ENCODE results near the gene TLR7.

The TLR7 gene

DNA sequence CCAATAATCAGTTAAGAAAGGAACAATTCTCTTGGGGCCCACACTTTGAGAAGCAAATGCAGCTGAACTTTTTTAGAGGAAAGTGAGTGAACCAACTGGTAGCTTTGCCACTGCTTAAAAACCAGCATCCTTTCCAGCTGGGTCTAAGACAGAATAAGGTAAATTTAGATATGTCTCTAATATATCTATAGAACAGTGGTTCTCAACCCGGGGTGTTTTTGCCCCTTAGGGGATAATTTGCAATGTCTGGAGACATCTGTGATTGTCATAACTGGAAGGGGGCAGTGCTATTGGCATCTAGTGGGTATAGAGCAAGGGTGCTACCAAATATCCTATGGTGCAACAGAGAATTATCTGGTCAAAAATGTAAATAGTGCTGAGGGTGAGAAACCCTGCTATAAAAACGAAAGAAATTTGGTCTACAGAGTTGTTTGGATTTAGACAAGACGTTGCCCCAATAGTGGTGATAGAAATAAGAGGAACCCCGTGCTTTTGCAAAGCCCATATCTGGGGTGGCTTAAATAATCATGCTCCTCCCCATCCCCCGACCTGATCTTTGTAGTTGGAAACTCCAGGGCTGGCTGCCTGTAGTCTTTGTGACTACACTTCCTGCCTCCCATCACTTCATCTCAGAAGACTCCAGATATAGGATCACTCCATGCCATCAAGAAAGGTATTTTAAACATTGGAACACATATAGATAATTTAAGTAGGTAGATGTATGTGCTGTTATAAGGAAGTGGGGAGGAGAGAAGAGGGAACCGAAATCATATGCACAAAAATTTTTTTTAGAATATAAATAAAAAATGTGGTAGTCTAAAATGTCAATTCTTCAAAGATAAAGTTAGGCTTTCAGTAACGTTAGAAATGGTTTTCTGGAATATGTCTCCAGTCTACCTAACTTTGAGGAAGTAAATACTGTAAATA lies at the start of gene TLR7:
Gene TLR7, plus strand, starts transcription at position 622 of the 927 bp plus-strand sequence. CDS start 507 bp downstream, outside the sequence.
- DNase-seq: no peak

DNA sequence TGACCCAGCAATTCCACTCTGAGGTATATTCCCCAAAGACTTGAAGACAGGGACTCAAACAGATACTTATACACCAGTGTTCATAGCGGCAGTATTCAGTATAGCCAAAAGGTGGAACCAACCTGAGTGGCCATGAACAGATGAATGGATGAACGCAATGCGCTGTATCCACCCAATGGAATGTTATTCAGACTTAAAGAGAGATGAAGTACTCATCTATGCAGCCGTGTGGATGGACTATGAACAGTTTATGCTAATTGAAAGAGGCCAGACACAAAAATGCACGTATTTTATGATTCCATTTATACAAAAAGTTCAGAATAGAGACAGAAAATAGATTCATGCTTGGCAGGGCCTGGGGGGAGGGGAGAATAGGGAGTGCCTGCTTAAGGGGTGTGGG lies 49.3 kb upstream of the TLR7 start:
- no peak for DNase-seq

DNA sequence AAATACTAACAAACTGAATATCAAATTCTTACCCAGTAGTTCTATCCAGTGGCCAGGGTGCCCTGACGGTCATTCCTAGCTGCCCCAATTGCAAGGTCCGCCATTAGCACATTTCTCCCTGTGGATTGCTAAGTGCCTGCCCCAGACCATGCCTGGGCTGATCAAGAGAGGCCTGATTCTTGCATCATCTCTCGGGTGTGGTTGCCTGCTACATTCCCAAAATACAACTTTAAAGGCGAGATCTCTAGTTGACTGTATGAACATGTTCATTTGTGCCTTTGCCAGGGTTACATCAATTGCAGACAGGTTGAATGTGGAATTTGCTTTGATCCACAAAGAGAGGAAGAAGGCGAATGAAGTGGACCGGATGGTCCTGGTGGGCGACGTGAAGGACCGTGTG lies 47.6 kb upstream of the TLR7 start:
- no peak for DNase-seq

DNA sequence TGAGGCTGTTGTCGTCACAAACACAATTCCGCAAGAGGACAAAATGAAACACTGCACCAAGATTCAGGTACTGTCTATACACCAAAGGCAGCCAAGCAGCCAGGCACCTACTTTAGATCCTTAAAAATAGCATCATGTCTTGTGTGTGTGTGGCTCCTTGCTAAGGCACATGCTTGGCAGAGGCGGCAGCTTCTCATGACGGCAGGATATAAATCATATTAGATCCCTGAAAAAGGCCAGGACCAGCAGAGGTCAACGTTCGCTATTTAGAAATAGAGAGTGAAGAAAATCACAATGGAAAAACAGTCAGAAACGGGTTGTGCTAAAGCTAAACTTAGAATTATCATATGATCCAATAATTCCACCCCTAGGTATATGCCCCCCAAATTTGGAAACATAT lies 46.1 kb upstream of the TLR7 start:
- DNase-seq: no peak

DNA sequence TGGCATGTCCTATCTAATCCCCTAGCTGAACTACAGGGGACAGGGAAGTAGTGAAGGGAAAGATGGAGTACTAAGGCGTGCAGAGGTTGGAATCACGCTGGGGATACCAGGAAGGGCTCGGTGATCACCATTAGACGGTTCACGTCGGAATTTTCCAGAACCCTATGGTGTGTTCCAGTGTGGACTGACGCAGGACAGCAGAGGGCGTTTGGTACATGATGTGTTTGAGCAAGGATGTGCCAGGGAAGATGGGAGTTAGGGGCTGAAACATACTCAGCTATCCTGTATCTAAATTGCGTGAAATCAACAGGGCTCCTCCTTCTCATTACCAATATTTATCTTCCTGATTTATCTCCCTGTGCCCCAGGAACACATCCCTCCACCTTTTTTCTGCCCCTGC lies 41.9 kb upstream of the TLR7 start:
- no peak for DNase-seq

DNA sequence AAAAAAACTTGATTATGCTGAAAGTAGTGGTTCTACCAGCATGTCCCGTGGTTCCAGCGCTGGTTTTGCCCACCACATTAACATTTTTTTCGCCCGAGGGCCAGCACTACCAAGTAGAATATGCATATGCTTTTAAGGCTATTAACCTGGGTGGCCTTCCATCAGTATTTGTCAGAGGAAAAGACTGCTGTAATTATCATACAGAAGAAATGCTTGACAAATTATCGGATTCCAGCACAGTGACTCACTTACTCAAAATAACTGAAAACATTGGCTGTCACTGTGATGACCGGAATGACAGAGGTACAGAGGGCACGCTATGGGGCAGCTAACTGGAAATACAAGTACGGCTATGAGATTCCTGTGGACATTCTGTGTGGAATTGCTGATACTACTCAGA lies 41.1 kb upstream of the TLR7 start:
- DNase-seq: no peak

DNA sequence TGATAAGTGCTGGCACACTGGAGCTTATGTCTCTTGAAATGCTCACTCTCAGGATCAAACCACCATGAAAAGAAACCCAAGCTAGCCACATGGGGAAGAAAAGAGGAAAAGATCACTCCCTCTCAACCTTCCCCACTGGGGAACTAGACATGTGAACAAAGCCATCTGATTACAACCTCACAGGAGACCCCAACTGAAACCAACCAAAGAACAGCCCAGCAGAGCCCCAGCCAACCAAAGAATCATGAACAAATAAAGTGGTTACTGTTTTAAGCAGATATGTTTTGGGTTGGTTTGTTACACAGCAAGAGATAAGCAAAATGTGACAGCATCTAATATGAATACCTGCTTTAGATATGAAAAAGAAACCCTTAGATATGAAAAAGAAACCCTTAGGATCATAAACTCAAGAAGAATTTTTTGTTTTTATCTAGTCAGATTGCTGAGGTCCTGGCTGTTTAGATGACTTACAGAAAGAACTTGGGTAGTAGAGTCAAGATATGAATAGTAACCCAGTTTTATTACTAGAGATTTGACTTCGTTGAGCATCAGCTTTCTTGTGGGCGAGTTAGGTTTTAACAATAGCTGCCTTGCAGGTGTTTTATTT lies 23.7 kb upstream of the TLR7 start:
- no peak for DNase-seq

DNA sequence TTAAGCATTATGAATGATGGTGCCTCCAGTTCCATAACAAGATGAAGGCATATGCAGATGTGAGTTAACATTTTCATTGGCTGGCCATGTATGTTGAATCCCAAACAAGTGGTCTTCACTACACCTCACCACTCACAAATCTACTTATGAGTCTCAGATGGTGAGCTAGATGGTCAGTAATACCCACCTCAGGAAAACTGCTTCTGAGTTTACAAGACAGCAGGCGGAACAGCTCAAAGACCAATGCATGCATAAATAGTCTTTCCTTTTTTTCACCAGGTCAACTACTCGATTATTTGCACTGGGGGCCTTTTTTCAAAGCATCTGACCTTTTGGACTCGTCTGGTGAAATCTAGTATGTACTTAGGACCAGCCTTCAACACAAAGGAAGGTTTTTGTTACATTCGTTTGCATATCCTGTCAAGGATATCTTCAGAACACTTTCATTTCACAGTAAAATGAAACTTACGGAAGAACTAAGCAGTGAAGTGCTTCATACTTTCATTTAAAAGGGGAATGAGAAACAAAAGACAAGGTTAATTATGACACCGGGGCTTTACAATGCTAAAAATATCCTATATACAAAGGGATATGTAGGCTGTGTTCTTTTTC lies 23.1 kb upstream of the TLR7 start:
- no peak for DNase-seq

DNA sequence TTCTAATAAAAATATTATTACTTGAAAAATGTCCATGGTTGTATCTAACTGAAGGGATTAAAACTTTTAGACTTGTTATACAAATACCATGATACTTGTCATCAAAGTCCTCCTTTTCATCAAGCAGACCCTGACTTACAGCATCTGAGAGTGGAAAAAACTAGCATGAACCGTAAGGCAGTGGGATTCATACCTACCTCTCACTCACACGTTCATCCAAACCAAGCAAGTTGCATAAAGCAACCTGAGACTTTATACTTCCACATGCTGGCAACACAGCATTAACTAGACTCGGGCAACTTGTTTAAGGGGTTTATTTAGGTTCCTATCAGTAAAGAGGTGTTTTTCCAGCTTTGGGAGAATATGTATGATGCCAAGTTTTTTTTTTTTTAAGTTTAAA lies 22.6 kb upstream of the TLR7 start:
- DNase-seq: no peak

DNA sequence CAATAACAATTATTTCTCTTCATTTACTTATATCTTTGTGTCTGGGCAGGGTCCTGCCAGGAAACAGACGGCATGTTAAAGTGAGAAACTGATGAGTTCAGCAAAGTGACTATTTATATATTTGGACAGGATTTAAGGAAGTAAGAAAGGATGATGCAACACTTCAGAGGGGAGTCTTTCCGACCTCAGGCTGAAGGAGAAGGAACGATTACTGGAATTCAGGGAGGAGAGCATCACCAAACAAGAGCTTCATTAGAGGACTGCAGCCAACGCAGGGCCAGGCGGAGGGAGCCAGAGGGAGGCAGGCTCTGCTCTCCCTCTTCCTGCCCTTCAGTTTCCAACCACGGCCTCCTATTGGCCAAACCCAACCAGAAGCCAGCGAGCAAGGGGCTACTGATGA lies 1.5 kb upstream of the TLR7 start:
- DNase-seq: no peak

DNA sequence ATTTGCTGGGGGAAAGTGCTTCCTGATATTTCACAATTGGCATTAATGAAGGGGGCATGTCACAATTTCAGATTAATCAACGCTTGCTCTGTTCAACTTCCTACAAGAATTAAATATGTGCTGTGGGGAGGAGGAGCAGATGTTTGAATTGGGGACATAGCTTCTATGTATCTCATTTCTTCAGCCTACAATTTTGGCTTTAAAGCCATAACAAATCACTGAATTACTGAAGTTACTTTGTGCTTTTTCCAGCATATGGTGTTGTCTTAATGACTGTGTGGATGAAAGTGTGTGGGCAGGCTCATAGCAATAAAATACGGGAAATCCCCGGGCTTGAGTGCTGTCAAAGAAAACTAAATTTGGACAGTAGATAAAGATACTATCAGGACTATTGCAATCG lies 813 bp downstream of the TLR7 start:
- no peak for DNase-seq

DNA sequence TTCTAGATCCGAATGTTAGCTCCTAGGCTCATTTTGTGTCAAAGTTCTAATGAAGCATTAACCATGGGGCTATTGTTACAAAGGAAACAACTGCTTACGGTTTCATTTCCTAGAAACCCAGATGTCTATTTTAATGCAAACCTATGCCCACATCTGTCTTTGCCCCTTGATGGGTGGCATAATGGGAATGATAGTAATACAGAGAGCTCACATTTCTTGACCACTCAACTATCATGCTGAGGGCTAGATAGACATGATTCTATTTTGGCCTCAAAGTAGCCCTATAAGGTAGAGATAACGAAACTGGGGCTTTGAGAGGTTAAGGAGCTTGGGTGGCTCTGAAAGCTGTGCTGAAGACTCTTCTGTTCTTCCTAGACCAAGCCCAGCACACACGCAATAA lies 1.9 kb downstream of the TLR7 start:
- no peak for DNase-seq

DNA sequence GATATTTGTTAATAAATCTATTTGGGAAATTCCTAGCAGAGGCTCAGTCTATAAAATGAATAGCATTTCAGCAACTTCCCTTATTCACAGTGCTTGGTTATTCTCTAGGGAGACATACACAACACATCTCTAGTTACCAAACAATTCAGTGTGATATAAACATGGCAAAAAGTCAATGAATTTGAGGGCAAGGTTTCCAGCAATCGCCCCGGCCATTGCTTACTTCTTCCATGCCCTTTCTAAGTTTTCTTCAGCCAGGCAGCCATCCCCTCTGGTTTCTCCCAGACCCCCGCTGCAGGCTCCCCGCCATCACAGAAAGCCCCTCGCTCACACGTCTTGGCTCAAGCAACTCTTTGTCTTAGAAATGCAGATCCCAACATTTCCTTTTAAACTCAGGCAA lies 4.4 kb downstream of the TLR7 start:
- DNase-seq: no peak

DNA sequence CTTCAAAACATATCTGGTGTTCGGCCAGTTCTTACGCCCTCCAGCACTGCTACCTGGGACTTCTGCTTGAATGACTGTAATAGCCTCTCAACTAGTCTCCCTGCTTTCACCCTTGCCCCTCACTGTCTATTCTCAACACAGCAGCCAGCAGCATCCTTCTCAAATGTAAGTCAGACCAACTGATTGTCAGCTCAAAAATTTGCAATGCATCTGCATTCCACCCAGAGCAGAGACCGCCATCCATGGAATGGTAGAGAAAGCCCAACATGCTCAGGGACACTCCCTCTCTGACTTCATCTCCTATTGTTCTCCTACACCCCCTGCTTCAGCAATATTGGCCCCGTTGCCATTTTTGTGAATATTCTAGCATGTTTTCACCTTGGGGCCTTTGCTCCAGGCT lies 5.9 kb downstream of the TLR7 start:
- DNase-seq: no peak

DNA sequence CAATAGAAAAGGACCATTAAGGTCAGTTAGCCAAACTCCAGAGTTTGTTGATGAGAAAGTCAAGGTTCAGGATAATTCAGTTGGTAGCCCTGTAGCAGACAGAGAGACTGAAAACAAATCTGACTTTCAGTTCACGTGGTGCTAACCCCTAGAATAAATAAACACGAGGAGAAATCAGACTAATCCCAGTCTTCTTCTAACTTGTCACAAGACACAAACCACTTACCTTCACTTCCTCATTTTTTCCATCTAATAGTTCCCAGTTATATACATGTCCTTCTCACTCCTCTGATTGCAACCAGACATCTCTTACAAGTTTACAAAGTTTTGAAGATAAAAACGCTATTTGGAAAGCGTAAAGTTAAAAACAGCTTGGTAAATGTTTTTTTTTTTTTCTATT lies 7.7 kb downstream of the TLR7 start:
- DNase-seq: no peak

DNA sequence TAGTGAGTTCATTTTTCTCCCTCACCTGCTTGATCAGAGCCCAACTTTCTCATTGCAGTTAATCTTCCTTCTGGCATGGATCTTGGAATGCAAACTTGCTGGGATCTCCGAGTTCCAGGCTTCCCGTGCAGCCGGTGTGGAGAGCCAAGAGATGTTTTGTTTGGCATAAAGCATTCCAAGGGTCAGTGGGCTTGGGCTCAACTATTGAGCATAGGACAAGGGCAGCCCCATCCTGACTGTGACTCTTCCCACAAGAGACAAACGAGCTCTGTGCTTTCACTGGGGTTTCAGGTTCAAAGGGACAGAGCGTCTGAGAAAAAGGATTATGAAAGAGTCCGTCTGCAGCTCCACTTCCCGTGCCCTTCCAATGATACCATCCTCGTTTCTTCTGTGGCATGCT lies 10.5 kb downstream of the TLR7 start:
- DNase-seq: no peak

DNA sequence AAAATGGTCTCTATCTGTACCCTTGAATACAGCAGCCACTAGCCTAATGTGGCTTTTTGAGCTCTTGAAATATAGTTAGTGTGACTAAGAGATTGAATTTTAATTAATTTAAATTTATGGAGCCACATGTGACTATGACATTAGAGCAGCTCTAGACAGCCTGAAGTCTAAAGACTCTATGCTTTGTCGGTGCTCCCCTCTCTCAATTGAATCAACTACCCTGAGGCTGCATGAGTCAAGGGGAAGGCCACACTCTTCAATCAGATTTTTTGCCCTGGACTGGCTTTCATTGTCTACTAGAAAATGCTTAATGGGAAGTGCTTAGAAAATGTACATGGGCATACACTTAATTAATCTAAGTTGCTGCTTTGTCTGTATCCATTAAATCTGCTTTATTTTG lies 11.7 kb downstream of the TLR7 start:
- DNase-seq: no peak

DNA sequence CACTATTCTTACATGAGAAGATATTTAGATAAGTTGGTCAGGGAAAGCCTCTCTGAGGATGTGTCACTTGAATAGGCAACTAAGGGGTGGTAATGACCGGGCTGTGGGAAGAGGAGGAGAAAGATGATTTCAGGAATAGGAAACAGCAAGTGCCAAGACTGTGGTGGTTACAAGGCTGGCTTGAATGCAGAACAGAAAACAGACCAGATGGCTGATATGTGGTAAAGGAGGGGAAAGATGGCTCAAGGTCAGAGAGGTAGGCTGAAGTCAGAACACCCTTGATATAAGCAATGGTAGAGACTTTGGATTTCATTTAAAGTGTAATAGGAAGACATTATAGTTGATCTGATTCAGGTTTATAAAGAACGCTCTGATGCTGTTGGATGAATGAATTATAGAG lies 15.0 kb downstream of the TLR7 start:
- no peak for DNase-seq

DNA sequence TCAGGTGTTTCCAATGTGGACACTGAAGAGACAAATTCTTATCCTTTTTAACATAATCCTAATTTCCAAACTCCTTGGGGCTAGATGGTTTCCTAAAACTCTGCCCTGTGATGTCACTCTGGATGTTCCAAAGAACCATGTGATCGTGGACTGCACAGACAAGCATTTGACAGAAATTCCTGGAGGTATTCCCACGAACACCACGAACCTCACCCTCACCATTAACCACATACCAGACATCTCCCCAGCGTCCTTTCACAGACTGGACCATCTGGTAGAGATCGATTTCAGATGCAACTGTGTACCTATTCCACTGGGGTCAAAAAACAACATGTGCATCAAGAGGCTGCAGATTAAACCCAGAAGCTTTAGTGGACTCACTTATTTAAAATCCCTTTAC lies 18.6 kb downstream of the TLR7 start:
- DNase-seq: no peak

DNA sequence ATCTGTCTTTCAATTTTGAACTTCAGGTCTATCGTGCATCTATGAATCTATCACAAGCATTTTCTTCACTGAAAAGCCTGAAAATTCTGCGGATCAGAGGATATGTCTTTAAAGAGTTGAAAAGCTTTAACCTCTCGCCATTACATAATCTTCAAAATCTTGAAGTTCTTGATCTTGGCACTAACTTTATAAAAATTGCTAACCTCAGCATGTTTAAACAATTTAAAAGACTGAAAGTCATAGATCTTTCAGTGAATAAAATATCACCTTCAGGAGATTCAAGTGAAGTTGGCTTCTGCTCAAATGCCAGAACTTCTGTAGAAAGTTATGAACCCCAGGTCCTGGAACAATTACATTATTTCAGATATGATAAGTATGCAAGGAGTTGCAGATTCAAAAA lies 19.7 kb downstream of the TLR7 start:
- no peak for DNase-seq

DNA sequence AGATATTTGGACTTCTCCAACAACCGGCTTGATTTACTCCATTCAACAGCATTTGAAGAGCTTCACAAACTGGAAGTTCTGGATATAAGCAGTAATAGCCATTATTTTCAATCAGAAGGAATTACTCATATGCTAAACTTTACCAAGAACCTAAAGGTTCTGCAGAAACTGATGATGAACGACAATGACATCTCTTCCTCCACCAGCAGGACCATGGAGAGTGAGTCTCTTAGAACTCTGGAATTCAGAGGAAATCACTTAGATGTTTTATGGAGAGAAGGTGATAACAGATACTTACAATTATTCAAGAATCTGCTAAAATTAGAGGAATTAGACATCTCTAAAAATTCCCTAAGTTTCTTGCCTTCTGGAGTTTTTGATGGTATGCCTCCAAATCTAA lies 20.3 kb downstream of the TLR7 start:
- no peak for DNase-seq

DNA sequence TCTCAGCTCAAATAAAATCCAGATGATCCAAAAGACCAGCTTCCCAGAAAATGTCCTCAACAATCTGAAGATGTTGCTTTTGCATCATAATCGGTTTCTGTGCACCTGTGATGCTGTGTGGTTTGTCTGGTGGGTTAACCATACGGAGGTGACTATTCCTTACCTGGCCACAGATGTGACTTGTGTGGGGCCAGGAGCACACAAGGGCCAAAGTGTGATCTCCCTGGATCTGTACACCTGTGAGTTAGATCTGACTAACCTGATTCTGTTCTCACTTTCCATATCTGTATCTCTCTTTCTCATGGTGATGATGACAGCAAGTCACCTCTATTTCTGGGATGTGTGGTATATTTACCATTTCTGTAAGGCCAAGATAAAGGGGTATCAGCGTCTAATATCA lies 20.9 kb downstream of the TLR7 start:
- DNase-seq: no peak

DNA sequence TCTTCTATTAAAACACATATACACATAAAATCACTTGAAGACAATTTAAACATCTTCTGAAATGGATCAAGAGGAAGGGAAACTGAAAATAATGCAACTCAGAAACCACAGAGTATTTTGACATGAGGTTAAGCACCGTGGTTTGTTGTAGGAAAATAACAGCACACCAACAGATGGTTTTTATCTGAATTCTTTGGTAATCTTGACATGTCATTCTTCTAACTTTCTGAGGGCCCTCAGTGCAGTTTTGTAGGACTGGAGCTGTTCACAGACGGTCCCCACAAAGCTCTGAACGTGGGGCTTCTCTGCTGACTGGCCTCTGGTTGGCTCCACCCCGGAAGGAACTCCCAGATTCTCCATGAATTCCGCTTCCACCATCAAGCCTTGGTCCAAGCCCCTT lies 23.6 kb downstream of the TLR7 start:
- no peak for DNase-seq

DNA sequence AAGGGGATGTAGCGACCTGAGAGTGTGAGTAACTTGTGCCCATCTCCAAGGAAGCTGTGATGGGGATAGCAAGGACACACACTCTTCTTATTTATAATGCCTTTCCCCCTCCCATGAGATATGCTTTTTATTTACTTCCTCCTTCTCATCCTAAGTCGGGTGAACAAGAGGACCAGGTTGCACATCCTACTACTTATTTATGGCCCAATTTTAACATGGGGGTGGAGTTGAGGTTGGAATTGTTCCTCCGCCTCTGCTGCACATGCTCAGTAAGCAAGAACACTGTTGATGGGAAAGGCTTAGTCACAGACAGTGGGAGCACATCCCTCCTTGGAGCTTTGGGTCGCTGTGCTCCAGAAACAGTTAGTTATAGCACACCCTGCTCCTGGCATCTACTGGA lies 24.3 kb downstream of the TLR7 start:
- no peak for DNase-seq

Data from midbrain (tissue), 1 donor.